SH-SY5Y (cell line): ENCODE results near the gene MOB3B.

Experiments
- GATA2 ChIP-seq: IDR thresholded peaks from 2 replicates; pipeline ENCODE4 v1.6.1; 2011; ENCODE audit warnings: mild to moderate bottlenecking, low read depth, low read length
- GATA3 ChIP-seq: IDR thresholded peaks from 2 replicates; pipeline ENCODE4 v1.6.1; 2011; ENCODE audit warnings: low read depth, mild to moderate bottlenecking, low read length, moderate library complexity

GRCh38 chr9:27499451-27499850, 30.2 kb downstream of the MOB3B start:
- TF ChIP-seq GATA3 (no peak), GATA2 (no peak)
